Smooth muscle cell (in vitro differentiated cells): ENCODE data around the gene MYCBPAP. TPM values are rescaled to one million over a fixed set of nuclear protein-coding genes. Genes with fewer than 3 reads are reported as not detected.

Experiments used
- DNase-seq: peaks from one replicate; lab custom pipeline; 2025; ENCODE audit not compliant: unreplicated experiment; lab: John Stamatoyannopoulos, UW
- H2AFZ ChIP-seq: fragments of 200-600 bp; sonication (generic); 2 replicates; pipeline ENCODE4 v1.6.0; 2016; ENCODE audit warnings: antibody characterized with exemption, low read depth, mild to moderate bottlenecking
- H3F3A ChIP-seq: fragments of 200-600 bp; sonication (generic); 2 replicates; pipeline ENCODE4 v1.6.0; 2017; ENCODE audit warnings: antibody characterized with exemption, low read depth
- H3K27ac ChIP-seq: fragments of 200-600 bp; sonication (generic); 2 replicates; pipeline ENCODE4 v1.5.1; 2016; ENCODE audit warnings: low read depth, mild to moderate bottlenecking
- H3K27me3 ChIP-seq: fragments of 200-600 bp; sonication (generic); 2 replicates; pipeline ENCODE4 v1.6.1; 2016; ENCODE audit warnings: low read depth, mild to moderate bottlenecking
- H3K36me3 ChIP-seq: fragments of 200-600 bp; sonication (generic); 2 replicates; pipeline ENCODE4 v1.5.1; 2016; ENCODE audit warnings: low read depth
- H3K4me1 ChIP-seq: fragments of 200-600 bp; sonication (generic); 2 replicates; pipeline ENCODE4 v1.5.1; 2016; ENCODE audit warnings: low read depth
- H3K4me2 ChIP-seq: fragments of 200-600 bp; sonication (generic); 2 replicates; pipeline ENCODE4 v1.6.0; 2016; ENCODE audit warnings: mild to moderate bottlenecking
- H3K4me3 ChIP-seq: fragments of 200-600 bp; sonication (generic); 2 replicates; pipeline ENCODE4 v1.5.1; 2016; ENCODE audit warnings: mild to moderate bottlenecking
- H3K79me2 ChIP-seq: fragments of 200-600 bp; sonication (generic); 2 replicates; pipeline ENCODE4 v1.6.0; 2016; ENCODE audit warnings: low read depth, mild to moderate bottlenecking
- H3K9ac ChIP-seq: fragments of 200-600 bp; sonication (generic); 2 replicates; pipeline ENCODE4 v1.6.0; 2016; ENCODE audit warnings: low read depth
- H3K9me3 ChIP-seq: fragments of 200-600 bp; sonication (generic); replicated peaks from 2 replicates; pipeline ENCODE4 v1.5.1; 2016; ENCODE audit warnings: low read depth
- H4K20me1 ChIP-seq: fragments of 200-600 bp; sonication (generic); 2 replicates; pipeline ENCODE4 v1.6.0; 2016; ENCODE audit warnings: low read depth
- WGBS: methylation state at CpG from one replicate; pipeline ENCODE4 v1.1.7; 2016; ENCODE audit warnings: low lambda C conversion rate; 5-methylcytosine and 5-hydroxymethylcytosine counted together
- polyA plus RNA-seq: library from polyadenylated mRNA; unstranded; fragments of >200 nt; fragmentation: Nextera tagmentation; extraction: Ambion mirVana; gene quantifications from 2 replicates; pipeline ENCODE4 v1.2.1, GENCODE V29; 2016
- total RNA-seq: library from RNA; depleted of rRNA; stranded (reverse); fragments of >200 nt; gene quantifications from 2 replicates; pipeline ENCODE4 v1.2.3, GENCODE V29; 2014
- TF ChIP-seq, protein P1 (sequence below): fragments of 200-600 bp; sonication (generic); IDR thresholded peaks from 2 replicates; pipeline ENCODE4 v1.5.1; 2017; ENCODE audit warnings: borderline replicate concordance, mild to moderate bottlenecking, antibody characterized with exemption; ENCODE audit not compliant: insufficient read depth, poor library complexity, severe bottlenecking

Gene MYCBPAP
- total and polyA plus RNA-seq, 2 experiments from 2014 or later: 0.90 to 0.97 TPM

DNA sequence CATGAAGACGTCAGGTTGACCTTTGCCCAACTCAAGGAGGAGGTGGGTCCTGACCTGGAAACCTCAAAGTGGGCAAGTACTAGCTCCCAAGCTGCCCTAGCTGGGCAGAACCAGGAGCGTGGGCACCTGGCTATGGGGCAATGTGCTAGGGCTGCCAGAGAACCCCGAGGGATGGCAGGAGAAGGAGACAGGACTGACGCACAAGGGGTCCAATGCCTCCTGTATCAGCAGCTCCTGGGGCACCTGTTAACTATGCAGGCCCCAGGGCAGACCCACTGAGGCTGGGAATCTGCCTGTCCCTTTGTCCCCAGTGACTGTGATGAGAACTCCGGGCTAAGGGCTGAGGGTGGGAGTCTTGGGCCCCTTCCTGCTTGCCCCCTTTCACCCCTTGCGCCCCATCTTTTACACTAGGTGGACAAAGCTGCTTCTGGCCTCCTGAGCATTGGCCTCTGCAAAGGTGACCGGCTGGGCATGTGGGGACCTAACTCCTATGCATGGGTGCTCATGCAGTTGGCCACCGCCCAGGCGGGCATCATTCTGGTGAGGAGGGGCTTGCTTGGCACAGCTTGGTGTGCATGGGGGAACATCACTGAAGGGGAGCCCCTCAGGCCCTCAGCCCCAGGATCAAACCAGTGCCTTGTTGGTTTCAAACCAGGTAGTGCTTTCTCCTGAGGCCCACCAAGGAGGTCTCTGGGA, 47.3 kb upstream of the MYCBPAP start:
- TF ChIP-seq, protein P1, sequence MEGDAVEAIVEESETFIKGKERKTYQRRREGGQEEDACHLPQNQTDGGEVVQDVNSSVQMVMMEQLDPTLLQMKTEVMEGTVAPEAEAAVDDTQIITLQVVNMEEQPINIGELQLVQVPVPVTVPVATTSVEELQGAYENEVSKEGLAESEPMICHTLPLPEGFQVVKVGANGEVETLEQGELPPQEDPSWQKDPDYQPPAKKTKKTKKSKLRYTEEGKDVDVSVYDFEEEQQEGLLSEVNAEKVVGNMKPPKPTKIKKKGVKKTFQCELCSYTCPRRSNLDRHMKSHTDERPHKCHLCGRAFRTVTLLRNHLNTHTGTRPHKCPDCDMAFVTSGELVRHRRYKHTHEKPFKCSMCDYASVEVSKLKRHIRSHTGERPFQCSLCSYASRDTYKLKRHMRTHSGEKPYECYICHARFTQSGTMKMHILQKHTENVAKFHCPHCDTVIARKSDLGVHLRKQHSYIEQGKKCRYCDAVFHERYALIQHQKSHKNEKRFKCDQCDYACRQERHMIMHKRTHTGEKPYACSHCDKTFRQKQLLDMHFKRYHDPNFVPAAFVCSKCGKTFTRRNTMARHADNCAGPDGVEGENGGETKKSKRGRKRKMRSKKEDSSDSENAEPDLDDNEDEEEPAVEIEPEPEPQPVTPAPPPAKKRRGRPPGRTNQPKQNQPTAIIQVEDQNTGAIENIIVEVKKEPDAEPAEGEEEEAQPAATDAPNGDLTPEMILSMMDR: no peak
- H3F3A ChIP-seq: no peaks in the 10 kb centered on the region
- H3K9ac ChIP-seq: no peak overlapping the region
- H4K20me1 ChIP-seq: peaks cover 20% of the 10 kb centered on the region
- no peak overlapping the region for H2AFZ ChIP-seq
- H3K27ac ChIP-seq: no peak overlapping the region
- no peak for DNase-seq
- no peaks in the 10 kb centered on the region for H3K9me3 ChIP-seq
- no peak overlapping the region for H3K4me2 ChIP-seq
- no peak overlapping the region for H3K4me3 ChIP-seq
- H3K27me3 ChIP-seq: no peaks in the 10 kb centered on the region
- 98% methylated on average over 9 of the region's 9 CpGs for WGBS
- H3K4me1 ChIP-seq: no peaks in the 10 kb centered on the region
- H3K79me2 ChIP-seq: no peaks in the 10 kb centered on the region
- H3K36me3 ChIP-seq: no peaks in the 10 kb centered on the region

DNA sequence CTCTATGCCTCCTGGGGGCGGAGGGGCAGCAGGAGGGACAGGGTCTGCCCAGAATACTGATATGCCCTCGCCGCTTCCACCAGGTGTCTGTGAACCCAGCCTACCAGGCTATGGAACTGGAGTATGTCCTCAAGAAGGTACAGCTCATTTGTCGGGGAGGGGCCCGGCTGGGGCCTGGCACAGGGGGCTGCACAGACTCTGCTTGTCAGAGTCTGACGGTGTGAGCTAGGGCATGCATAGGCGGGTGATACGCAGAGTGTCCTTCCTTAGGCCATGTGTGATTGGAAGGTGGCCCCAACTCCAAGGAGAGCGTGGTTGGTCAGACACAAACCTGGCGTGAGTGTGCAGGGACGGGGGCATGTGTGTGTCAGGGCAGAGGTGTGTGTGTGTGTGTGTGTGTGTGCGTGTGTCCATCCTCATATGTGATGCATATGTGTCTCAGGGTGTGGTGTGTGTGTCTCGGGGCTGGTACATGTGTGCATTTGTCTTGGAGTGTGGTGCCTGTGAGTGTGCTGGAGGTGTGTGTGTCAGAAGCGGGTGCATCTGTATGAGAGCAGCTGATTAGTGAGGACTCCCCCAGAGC, 46.6 kb upstream of the MYCBPAP start:
- Histone ChIP-seq H3K27ac (no peak overlapping the region), H2AFZ (no peak overlapping the region), H3K79me2 (no peaks in the 10 kb centered on the region), H3K9me3 (no peaks in the 10 kb centered on the region), H3K4me1 (no peaks in the 10 kb centered on the region), H3F3A (no peaks in the 10 kb centered on the region), H3K9ac (no peak overlapping the region), H4K20me1 (peaks cover 20% of the 10 kb centered on the region), H3K4me2 (no peak overlapping the region), H3K36me3 (no peaks in the 10 kb centered on the region), H3K27me3 (no peaks in the 10 kb centered on the region), H3K4me3 (no peak overlapping the region)
- WGBS: 97% methylated on average over 14 of the region's 14 CpGs
- TF ChIP-seq, protein P1: no peak
- no peak for DNase-seq

DNA sequence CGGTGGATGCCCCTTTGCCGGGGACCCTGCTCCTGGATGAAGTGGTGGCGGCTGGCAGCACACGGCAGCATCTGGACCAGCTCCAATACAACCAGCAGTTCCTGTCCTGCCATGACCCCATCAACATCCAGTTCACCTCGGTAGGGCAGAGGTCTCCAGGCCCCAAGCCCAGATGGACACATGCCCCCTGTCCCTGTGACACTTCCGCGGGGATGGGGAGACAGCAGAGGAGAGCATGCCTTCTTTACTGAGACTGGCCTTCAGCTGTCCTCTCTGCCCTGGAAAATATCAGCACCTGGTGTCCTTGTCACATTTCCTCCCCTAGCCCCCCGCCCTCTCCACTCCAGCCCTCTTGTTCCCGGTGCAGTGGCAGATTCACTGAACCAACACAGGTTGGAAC, 45.8 kb upstream of the MYCBPAP start:
- Histone ChIP-seq H3K4me3 (no peak overlapping the region), H3K4me2 (no peak overlapping the region), H3F3A (no peaks in the 10 kb centered on the region), H3K9me3 (no peaks in the 10 kb centered on the region), H3K9ac (no peak overlapping the region), H3K27ac (no peak overlapping the region), H4K20me1 (peaks cover 14% of the 10 kb centered on the region), H3K27me3 (no peaks in the 10 kb centered on the region), H2AFZ (no peak overlapping the region), H3K36me3 (no peaks in the 10 kb centered on the region), H3K79me2 (no peaks in the 10 kb centered on the region), H3K4me1 (no peaks in the 10 kb centered on the region)
- no peak for DNase-seq
- TF ChIP-seq, protein P1: no peak
- WGBS: 95% methylated on average over 9 of the region's 9 CpGs

DNA sequence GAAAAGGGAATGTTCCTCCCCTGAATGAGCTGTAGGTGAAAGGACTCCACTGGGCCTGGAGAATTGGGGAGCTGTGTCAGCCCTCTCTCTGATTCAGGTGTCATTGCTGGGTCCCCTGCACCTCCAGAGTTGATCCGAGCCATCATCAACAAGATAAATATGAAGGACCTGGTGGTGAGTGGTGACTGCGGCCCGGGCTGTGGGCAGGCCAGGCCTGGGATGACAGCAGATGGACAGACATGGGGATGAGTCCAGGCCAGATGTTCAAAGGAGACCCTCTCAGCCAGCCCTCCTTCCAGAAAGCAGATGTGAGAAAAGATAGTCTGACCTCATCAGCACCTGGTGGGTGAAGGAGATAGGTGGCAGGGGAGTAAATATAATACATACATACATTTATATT, 44.1 kb upstream of the MYCBPAP start:
- H3K4me1 ChIP-seq: no peaks in the 10 kb centered on the region
- no peak overlapping the region for H2AFZ ChIP-seq
- no peaks in the 10 kb centered on the region for H3F3A ChIP-seq
- H3K27me3 ChIP-seq: peaks cover 16% of the 10 kb centered on the region
- no peak overlapping the region for H3K4me3 ChIP-seq
- H4K20me1 ChIP-seq: peaks cover 7% of the 10 kb centered on the region
- no peaks in the 10 kb centered on the region for H3K36me3 ChIP-seq
- no peak overlapping the region for H3K4me2 ChIP-seq
- no peak overlapping the region for H3K27ac ChIP-seq
- 96% methylated on average over 3 of the region's 3 CpGs for WGBS
- no peaks in the 10 kb centered on the region for H3K79me2 ChIP-seq
- H3K9me3 ChIP-seq: no peaks in the 10 kb centered on the region
- no peak overlapping the region for H3K9ac ChIP-seq
- no peak for DNase-seq
- TF ChIP-seq, protein P1: no peak
